ENCODE measurements around the gene ADGRB2.
A peak's percentile ranks its signal among the peaks of the same experiment; 100 is the strongest.

Gene ADGRB2

DNA sequence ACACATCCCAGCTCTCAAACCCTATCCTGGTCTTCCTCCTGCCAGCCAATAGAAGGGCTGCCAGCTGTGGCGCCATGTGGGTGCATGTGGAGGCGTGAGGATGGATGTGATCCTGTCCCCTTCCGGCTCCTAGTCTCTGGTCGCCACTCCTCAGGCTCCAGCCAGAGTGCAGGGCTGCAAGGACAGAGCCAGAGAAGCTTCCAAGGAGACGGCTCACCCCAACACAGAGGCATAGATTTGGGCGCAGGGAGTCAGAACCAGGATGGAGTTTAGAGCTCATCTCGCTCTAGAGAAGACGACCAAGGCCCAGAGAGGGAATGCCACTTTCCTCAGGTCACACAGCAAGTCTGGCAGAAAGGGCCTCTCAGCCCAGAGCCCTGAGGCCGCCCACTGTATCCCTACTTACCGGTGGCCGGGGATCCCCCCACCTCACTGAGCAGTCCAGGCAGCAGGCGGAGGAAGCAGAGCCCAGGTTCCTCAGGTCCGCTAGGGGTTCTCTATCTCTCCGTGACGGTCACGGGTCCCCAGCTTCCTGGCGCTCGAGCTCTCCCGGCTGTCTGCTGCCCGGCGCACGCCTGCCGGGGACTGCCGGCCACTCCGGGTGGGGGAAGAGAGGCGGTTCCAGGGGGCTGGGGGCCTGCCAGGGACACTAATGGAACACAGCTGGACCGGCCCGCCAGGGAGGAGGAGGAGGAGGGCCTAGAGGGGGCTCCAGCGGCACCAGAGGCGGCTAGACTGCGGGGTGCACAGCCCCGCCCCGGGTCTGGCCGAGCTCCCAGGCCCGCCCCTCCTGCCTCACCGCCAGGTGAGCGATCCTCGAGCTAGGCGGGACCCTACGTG, 60.5 kb downstream of the ADGRB2 start, which contains the start of gene COL16A1:
Gene COL16A1, minus strand, starts transcription at position 587 of the 840 bp plus-strand sequence. CDS start 1,824 bp downstream, outside the sequence.
- H3K27ac ChIP-seq, result peak within 1 kb of the TSS; percentile 83
- TF ChIP-seq, protein P1, sequence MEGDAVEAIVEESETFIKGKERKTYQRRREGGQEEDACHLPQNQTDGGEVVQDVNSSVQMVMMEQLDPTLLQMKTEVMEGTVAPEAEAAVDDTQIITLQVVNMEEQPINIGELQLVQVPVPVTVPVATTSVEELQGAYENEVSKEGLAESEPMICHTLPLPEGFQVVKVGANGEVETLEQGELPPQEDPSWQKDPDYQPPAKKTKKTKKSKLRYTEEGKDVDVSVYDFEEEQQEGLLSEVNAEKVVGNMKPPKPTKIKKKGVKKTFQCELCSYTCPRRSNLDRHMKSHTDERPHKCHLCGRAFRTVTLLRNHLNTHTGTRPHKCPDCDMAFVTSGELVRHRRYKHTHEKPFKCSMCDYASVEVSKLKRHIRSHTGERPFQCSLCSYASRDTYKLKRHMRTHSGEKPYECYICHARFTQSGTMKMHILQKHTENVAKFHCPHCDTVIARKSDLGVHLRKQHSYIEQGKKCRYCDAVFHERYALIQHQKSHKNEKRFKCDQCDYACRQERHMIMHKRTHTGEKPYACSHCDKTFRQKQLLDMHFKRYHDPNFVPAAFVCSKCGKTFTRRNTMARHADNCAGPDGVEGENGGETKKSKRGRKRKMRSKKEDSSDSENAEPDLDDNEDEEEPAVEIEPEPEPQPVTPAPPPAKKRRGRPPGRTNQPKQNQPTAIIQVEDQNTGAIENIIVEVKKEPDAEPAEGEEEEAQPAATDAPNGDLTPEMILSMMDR (IDR thresholded peaks at IDR 0.05), result no peak
- peaks cover 0 to 10% (median 0%) of the 10 kb centered on the region in 3 donors for H3K36me3 ChIP-seq
- peak within 1 kb of the TSS; percentile 54 to 62 for H3K4me3 ChIP-seq
- intact Hi-C loops (cut with DNase I; ENCODE audit: low total_unique reads), result no loop called here
- H3K4me1 ChIP-seq, result peaks cover 4 to 80% (median 65%) of the 10 kb centered on the region in 4 donors
- no peaks in the 10 kb centered on the region for H3K9me3 ChIP-seq
- peak; percentile 85 to 94 for DNase-seq
- H3K27me3 ChIP-seq, result no peaks in the 10 kb centered on the region

DNA sequence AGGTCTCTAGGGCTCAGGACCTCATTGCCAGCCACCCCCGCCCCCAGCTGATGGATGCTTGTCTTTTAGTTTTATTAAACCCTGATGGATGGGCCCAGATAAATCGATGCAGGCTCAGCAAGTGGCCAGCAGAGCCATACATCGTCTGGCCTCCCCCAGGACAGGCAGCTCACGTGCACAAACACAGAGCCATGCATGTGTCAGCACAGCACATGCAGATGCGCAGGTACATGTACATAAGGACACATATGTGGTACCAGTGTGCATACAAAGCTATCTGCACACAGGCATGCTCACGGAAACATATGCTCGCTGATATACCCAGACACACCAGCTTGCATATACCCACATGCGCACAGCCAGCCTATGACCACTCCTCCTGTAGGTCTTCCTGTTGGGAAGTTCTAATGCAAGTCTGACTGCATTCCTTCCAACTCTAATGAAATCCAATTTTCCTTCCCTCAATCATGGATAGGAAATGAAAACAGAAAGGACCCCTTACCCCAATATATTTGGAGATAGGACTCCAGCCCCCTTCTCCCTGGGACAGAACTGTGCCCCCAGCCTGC, 61.2 kb downstream of the ADGRB2 start:
- H3K4me1 ChIP-seq, result peaks cover 4 to 83% (median 65%) of the 10 kb centered on the region in 4 donors
- intact Hi-C loops (cut with DNase I; ENCODE audit: low total_unique reads), result no loop called here
- peak overlapping the region; percentile 83 for H3K27ac ChIP-seq
- peak overlapping the region; percentile 54 to 62 for H3K4me3 ChIP-seq
- no peaks in the 10 kb centered on the region for H3K9me3 ChIP-seq
- H3K36me3 ChIP-seq, result peaks cover 0 to 17% (median 4%) of the 10 kb centered on the region in 3 donors
- TF ChIP-seq, protein P1 (IDR thresholded peaks at IDR 0.05), result no peak
- H3K27me3 ChIP-seq, result no peaks in the 10 kb centered on the region
- DNase-seq, result no peak

DNA sequence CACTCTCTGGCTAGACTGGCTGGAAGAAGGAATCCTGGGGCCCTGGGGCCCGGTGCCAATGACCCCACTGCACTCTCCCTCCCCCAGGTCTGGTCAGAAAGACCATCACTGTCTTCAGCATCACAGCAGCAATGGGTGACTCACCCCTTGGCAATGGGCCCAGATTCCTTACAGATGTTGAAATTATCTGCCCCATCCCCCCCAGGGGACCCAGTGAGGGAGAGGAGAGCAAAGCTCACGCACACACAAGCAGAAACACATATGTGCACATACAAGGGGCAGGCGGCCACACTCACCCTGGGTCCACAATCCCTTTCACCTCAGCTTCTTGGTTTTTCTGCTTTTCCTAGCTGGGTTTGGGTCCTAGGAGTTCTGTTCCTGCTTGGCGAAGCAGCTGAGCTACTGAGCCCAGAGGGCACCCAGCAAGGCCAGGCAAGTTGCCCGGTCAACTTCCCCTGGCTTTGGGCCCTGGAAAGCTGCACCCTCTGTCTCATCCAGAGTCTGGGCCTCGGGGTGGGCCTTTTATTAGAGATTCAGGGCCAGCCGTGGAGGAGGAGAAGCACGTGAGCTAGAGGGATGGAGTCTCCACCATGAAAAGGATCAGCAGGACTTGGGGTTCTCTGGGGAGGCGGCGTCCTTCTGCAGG, 62.9 kb downstream of the ADGRB2 start:
- no peaks in the 10 kb centered on the region for H3K27me3 ChIP-seq
- intact Hi-C loops (cut with DNase I; ENCODE audit: low total_unique reads), result loop anchor here (2.0 kb wide), 1 partner anchor 30 kb away; no protein-coding TSS in a partner anchor
- H3K4me3 ChIP-seq, result peak overlapping the region; percentile 3 to 62
- peaks cover 4 to 89% (median 61%) of the 10 kb centered on the region in 4 donors for H3K4me1 ChIP-seq
- H3K27ac ChIP-seq, result peak overlapping the region; percentile 83
- DNase-seq, result peak; percentile 96 to 98
- peaks cover 0 to 34% (median 13%) of the 10 kb centered on the region in 3 donors for H3K36me3 ChIP-seq
- H3K9me3 ChIP-seq, result no peaks in the 10 kb centered on the region
- TF ChIP-seq, protein P1 (IDR thresholded peaks at IDR 0.05), result no peak

DNA sequence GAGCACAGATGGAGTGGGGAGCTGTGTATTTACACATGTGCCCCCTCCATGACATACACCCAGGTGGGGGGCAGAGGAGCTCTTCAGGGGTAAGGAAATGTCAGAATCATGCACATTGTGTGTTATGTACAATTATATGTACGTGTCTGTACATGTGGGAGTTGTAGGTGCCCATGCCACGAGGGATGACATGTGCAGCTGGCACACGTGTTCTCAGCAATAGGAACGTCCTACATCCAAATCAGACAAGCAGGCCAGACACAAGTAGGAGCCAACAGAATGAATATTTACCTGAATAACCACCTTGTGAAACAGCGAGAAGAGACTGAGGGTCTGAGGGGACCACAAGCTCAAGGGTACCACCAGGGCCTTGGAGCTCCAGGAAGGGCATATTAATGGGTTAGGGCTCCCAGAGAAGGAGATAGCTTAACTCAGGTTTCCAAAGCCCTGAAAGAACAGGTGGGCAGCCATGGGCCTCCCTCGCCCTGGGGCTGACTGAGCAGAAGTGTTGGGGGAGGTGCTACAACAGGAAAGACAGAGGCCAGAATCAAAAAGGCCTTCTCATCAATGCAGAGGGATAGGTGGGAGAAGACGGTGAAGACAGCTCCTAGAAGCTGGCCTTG, 63.6 kb downstream of the ADGRB2 start:
- peaks cover under 1 to 41% (median 20%) of the 10 kb centered on the region in 3 donors for H3K36me3 ChIP-seq

More for the DNA sequence above, 63.6 kb downstream of the ADGRB2 start:
- DNase-seq, result no peak
- no peaks in the 10 kb centered on the region for H3K9me3 ChIP-seq
- peak overlapping the region; percentile 3 to 62 for H3K4me3 ChIP-seq
- no peaks in the 10 kb centered on the region for H3K27me3 ChIP-seq
- peak overlapping the region; percentile 83 for H3K27ac ChIP-seq
- peaks cover 4 to 94% (median 61%) of the 10 kb centered on the region in 4 donors for H3K4me1 ChIP-seq
- TF ChIP-seq, protein P1 (IDR thresholded peaks at IDR 0.05), result no peak
- intact Hi-C loops (cut with DNase I; ENCODE audit: low total_unique reads), result loop anchor here (2.0 kb wide), 1 partner anchor 30 kb away; no protein-coding TSS in a partner anchor

Measured in tibial artery (tissue), 4 donors.